HG03139 (cell line): ENCODE measurements around the gene VENTX.

Source experiments
- ATAC-seq: cut with Tn5 transposase; IDR thresholded peaks from one replicate; pipeline ENCODE4 v1.9.1; 2021; ENCODE audit not compliant: unreplicated experiment

Gene VENTX

GRCh38 chr10:133201948-133202725 is 35.5 kb upstream of the VENTX start:
- ATAC-seq: no peak

DNA sequence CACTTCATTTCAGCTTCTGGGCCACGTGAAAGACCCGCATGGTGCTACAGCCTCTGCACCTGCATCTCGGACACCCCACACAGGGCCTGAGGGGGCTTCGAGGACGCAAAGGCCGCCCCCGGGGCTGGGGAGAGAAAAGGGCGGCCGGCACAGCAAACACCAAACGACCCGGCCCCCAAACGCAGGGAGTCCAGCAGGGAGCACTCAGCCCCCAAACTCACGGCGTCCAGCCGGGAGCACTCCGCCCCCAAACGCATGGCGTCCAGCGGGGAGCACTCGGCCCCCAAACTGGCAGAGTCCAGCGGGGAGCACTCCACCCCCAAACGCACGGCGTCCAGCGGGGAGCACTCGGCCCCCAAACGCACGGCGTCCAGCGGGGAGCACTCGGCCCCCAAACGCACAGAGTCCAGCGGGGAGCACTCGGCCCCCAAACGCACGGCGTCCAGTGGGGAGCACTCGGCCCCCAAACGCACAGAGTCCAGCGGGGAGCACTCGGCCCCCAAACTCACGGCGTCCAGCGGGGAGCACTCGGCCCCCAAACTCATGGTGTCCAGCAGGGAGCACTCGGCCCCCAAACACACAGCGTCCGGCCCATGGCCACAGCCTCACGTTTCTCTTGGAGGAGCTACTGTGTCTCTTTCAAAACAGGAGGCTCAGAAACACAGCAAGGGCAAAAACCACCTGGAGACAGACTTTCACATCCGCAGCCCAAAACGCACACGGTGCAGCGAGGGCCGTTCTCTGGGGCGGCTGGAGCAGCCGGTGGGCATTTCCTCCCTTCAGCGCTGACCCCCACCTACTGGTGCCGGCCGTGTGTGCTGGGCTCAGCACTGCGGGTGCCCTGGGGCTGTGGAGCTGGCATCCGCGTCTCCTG is 34.6 kb upstream of the VENTX start:
- no peak for ATAC-seq

GRCh38 chr10:133203652-133204195 is 33.9 kb upstream of the VENTX start:
- no peak for ATAC-seq

- no peak for ATAC-seq
These were observed 33.2 kb upstream of the VENTX start for GRCh38 chr10:133204226-133205015.

- ATAC-seq: no peak
These were observed 32.5 kb upstream of the VENTX start for GRCh38 chr10:133205146-133205545.

- ATAC-seq: no peak
These were observed 31.2 kb upstream of the VENTX start for GRCh38 chr10:133206356-133207040.

- no peak for ATAC-seq
These were observed 30.5 kb upstream of the VENTX start for GRCh38 chr10:133207041-133207600.

DNA sequence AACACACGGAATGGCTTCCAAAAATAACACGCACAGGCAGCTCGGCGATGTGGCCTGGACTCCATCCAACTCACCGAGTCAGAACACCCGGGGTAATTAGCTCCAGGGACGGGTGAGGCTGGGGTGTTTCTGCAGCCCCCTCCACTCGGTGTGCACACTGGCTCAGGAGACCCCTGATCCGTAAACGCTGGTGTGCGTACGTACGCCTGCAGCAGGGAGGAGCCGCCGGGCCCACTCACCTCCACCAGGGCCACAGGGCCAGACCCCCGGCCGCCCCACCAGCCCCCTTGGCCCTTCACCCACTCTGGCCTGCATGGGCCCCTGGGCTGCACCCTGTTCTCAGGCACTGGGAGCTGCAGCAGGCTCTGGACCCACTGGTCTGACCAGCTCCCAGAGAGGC is 30.0 kb upstream of the VENTX start:
- no peak for ATAC-seq

- ATAC-seq: no peak
These were observed 29.2 kb upstream of the VENTX start for GRCh38 chr10:133208466-133208865.

DNA sequence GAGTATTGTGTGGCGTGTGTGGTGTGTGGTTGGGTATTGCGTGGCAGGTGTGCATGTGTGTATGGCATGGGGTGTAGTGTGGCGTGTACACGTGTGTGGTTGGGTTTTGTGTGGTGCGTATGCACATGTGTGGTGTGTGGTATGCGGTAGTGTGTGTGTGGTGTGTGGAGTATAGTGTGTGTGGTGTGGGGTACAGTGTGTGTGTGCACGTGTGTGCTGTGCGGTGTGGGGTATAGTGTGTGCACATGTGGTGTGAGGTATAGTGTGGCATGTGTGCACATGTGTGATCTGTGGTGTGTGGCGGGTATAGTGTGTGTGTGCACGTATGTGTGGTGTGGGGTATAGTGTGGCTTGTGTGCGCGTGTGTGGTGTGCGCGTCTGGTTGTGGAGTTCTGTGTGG is 28.5 kb upstream of the VENTX start:
- no peak for ATAC-seq

DNA sequence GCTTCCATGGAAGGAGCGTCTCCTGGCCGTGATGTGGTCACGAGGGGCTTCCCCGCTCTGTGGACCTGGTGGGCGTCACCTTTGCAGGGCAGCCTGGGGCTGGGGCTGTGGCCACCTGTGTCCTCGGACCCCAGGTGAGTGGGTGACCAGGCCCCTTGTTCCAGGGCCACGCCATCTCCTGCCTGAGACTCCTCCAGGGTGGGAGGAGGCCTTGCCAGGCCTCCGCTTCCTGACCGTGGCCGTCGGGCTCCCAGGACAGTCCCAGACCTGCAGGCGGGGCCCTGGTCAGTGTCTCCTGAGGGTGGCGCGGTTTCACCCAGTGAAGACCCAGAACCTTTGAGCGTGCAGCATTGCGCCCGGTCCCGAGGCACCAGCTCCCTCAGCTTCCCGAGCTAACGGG is 28.0 kb upstream of the VENTX start:
- no peak for ATAC-seq

- no peak for ATAC-seq
These were observed 27.1 kb upstream of the VENTX start for GRCh38 chr10:133210398-133211140.

GRCh38 chr10:133211141-133211830 is 26.4 kb upstream of the VENTX start:
- no peak for ATAC-seq

DNA sequence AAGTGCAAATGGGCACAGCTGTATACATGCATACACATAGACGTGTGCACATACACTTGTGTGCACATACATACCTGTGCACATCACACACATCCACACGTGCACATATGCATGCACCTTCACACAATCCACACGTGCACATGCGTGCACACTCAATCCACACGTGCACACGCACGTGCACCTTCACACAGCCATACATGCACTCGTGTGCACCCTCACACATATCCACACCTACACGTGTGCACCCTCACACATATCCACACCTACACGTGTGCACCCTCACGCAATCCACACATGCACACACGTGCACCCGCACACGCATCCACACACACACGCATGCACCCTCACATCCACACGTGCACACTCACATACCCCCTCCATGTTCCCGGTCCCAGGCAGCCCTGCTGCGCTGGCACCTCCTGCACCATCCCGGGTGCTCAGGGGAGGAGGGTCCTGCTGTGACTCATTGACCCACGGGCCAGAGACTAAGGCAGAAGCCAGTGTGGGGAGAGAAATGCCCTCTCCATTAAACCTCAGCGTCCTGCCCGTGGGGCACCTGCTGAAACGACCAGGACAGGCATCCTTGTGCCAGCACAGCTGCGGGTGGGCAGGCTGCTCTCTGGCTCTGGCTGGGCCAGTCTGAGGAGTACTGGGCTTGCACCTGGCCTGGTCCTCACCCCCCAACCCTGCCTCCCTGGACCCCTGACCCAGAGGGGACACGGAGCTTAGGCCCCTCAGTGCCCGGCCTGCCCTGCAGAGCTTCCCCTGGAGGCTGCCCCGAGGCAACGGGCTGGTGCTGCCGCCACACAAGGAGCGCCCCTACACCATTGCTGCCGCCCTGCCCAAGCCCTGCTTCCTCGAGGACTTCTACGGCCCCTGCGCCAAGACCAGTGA is 25.4 kb upstream of the VENTX start:
- no peak for ATAC-seq

- no peak for ATAC-seq
These were observed 24.7 kb upstream of the VENTX start for GRCh38 chr10:133212853-133213494.

DNA sequence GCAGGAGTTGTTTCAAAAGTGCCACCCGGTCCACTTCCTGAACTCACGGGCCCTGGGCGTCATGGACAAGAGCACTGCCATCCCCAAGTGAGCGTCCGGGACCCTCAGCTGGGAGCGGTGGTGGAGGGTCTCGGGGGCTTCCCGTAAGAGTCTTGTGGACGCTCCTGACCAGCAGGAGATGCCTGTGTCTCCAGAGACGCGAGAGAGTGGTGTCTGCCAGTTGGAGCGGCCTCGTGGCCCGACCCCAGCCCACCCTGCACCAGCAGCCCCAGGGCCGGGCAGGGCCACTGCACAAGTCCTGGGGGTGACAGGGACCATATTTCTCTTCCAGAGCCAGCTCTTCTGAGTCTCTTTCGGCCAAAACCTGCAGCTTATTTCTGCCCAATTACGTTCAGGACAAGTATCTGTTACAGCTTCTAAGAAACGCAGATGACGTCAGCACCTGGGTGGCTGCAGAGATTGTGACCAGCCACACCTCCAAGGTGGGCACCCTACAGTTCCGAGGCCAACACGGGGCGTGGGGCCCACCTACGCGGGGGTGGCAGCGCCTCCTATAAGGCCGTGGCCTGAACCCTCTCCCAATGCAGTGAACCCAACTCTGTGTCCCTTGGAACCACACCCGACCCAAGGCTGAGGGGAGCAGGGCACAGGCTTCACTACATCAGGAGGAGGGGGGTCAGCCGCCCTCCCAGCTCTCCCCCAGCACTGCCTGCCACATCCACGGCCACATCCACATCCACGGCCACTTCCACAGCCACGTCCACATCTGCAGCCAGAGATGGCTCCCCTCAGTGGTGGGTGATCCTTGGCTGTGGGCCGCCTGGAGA is 23.8 kb upstream of the VENTX start:
- ATAC-seq: no peak
